IPS-18c (cell line): ENCODE data around the gene RAB7A.

Experiments
- H3K4me3 ChIP-seq: 2 replicates; pipeline ENCODE4 v1.7.0; 2013; ENCODE audit warnings: low read depth, mild to moderate bottlenecking, low read length, moderate library complexity; ENCODE audit not compliant: insufficient read depth
- H3K9me3 ChIP-seq: one replicate; pipeline ENCODE4 v1.6.1; 2013; ENCODE audit warnings: mild to moderate bottlenecking, low read length, moderate library complexity; ENCODE audit not compliant: control insufficient read depth, insufficient read depth

The RAB7A gene

DNA sequence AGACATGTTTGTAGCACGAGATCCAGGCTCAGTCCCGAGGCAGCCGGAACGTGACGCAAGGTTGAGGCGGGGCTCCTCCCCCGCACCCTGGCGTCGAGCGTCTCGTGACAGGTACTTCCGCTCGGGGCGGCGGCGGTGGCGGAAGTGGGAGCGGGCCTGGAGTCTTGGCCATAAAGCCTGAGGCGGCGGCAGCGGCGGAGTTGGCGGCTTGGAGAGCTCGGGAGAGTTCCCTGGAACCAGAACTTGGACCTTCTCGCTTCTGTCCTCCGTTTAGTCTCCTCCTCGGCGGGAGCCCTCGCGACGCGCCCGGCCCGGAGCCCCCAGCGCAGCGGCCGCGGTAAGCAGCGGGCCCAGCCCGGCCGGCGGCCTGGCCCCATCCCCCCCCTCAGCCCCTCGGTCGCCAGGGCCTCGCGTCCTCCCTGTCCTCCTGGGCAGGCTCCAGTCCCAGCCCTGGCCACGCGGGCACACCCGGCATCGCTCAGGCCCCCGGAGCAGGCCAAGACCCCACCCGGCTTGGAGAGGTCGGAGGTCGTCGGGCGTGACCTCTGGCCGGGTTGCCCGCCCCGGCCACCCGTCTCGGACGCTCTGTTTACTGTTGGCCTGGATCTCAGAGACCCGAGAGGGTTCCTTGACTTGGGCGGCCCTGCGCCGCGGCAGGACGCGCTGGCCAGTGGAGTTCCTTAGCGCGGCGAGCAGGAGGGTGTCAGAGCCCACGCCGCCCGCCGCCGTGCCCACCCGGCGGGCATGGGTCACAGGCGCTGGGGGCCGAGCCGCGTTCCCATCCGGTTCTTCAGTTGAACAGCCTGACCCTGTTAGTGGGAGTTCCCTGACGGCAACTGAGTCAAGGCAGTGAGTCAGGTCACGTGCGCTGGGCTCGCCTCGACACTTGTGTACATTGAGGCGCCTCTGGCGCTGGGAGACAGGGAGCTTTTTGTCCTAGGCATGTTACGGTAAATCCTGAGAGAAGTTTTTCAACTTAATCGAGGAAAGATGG, at the start of gene RAB7A:
RAB7A (plus strand) TSS at position 161 of the 994 bp plus-strand sequence. CDS start 69,185 bp downstream, outside the sequence.
- no peaks in the 10 kb centered on the region for H3K9me3 ChIP-seq
- peak within 1 kb of the TSS; percentile 97 for H3K4me3 ChIP-seq

DNA sequence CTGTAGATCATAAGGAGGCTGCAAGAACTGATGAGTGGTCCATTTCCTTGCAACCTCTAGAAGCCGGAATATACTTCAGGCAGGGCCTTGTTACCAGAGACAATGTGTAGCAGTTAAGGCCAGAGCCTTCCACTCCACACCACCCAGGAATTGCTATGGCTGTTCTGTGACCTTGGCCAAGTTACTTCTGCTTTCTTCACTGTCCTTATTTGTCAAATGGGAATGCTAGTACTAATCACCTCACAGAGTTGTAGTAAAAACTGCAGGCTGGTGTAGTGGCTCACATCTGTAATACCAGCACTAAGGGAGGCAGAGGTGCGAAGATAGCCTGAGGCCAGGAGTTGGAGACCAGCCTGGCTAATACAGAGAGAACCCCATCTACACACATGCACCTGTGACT, 46.6 kb upstream of the RAB7A start:
- Histone ChIP-seq H3K4me3 (no peak overlapping the region), H3K9me3 (peaks cover 3% of the 10 kb centered on the region)

DNA sequence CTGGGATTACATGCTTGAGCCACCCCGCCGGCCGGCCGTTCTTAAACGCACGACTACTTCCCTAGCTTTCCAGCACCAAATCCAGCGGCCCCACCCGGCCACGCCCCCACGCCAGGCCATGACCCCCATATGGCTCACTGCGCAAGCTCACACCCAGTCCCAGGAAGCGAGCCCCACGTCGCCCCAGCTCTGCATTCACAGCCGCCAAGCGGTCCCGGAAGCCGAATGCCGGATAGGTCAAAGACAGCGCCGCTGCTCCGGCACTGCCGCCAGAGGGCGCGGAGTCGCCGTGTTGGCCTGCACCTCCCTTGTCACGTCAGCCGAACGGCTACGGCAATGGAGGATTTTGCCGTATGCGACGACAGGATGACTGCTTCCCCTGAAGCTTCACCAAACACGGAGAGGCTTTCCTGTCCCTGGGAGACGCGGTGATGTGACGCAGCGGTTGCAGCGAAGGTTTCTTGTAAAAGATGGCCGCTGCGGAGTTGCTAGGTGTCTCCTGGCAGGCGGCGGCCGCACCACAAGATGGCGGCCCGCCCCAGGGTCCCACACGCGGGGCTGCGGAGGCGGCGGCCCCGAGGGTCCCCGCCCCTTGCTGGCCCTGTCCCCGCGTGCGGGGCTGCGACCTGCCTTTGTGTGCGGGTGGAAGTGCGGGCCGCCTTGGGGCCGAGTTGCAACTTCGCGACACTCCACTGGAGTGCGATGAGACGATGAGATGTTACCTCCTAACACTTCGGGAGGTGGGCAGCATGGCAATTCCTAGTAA, 45.2 kb upstream of the RAB7A start:
- peaks cover 3% of the 10 kb centered on the region for H3K9me3 ChIP-seq

DNA sequence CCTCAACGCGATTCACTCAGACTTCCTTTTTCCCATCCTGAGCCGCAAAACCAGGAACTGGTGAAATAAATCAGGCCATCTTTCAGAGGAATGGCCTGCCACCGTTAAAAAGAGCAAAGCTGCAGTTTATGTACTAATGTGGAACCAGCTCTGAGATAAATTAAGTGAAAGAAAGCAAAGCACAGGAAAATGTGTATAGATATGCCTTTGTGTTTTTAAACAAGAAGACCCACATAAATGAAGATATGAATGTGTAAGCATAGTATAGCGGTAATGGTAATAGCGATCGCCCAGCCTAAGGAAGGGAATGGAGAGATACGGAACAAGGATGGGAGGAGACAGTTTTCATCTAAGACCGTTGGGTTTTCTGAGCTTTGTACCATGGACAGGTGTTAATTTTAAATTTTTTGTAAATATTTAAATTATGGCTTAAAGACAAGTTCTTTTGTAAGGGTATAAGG, 44.6 kb upstream of the RAB7A start:
- H3K4me3 ChIP-seq: peak overlapping the region; percentile 62; the same call in 1 of the 2 replicates

More for the DNA sequence above, 45.2 kb upstream of the RAB7A start:
- H3K4me3 ChIP-seq: peak overlapping the region; percentile 62

DNA sequence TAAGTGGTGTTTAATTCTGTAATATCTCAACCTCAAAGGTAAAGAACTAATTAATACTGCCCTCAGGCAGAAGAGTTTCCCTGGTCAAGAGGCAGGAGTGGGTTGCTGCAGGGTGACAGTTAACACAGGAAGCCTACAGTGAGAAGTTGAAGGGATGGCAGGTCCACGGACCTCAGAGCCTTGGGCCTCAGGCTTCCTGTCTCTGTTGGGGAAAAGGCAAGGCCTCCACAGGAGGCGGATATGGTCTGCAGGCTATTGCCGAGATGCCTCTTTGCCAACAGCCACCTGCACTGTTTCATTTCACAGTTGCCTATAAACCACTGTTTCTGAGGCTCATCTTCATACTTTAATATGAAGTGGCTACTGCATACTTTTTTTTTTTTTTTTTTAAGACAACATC, 42.0 kb upstream of the RAB7A start:
- Histone ChIP-seq H3K9me3 (peaks cover 3% of the 10 kb centered on the region), H3K4me3 (no peak overlapping the region)

More for the DNA sequence above, 44.6 kb upstream of the RAB7A start:
- peaks cover 3% of the 10 kb centered on the region for H3K9me3 ChIP-seq

DNA sequence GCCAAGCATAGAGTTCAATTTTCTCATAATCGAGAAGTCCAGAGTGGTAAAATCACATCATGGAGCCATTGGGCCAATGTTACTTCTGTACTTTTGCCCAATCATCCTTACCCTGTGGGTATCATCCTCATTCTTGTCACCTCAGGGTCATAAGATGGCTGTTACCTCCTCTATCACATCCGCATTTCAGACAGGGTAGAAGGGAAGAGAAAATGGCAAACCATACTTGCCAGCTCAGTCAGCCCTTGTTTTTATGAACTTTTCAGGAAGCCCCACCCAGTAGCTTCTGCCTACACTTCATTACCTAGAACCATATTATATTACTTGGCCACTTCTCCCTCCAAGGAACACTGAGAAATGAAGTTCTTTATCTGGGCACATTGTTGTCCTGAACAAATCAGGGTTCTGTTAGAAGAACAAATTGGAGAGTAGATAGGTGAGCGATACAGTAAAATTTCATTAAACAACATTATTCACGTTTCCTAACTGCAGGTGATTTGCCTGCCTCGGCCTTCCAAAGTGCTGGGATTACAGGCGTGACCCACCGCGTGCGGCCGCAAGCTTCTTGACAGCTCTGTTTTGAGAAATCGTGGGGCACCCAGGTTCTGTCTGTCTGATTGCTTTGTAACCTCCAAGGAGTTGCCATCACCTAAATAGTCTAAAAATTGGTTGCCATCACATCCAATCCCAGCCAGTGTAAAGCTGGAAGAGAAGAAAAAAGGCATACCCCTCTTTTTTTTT, 40.8 kb upstream of the RAB7A start:
- peaks cover 3% of the 10 kb centered on the region for H3K9me3 ChIP-seq
- no peak overlapping the region for H3K4me3 ChIP-seq

DNA sequence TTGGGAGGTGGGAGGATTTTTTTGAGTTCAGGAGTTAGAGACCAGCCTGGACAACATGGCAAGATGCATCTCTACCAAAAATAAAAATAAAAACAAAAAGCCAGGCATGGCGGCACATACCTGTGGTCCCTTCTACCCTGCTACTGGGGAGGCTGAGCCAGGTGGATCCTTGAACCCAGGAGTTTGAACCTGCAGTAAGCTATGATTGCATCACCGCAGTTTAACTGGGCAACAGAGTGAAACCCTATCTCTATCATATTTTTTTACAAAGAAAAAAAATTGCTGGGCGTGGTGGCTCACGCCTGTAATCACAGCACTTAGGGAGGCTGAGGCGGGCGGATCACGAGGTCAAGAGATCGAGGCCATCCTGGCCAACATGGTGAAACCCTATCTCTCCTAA, 39.5 kb upstream of the RAB7A start:
- H3K4me3 ChIP-seq: no peak overlapping the region

DNA sequence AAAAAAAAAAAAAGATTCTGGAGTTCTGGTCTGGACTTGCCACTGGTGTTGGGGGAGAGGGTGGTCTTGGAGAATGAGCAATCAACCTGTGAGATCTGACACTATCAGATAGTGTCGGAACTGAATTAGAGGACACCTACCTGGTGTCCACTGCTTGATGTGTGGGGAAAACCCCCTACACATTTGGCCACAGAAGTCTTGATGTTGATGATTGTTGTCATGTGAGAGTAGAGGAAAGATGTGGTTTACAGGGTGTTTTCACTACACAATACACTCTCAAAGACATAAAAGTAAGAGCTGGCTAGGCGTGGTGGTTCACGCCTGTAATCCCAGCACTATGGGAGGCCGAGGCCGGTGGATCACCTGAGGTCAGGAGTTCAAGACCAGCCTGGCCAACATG, 36.9 kb upstream of the RAB7A start:
- Histone ChIP-seq H3K9me3 (no peaks in the 10 kb centered on the region), H3K4me3 (no peak overlapping the region)

More for the DNA sequence above, 39.5 kb upstream of the RAB7A start:
- H3K9me3 ChIP-seq: no peaks in the 10 kb centered on the region

DNA sequence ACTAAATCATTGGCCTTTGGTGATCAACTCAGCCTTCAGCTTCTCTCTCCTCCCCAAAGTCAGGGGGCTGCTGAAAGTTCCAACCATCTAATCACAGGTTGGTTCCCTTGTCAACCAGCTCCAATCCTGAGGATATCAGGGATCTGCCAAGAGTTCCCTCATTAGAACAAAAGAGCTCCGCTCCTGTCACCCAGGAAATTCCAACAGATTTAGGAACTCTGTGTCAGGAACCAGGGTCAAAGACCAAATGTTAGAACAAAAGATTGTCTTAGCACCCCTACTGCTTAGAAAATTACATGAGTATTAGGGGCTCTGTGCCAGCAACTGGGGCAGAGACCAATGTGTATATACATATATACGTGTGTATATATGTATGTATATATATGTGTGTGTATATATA, 32.3 kb upstream of the RAB7A start:
- Histone ChIP-seq H3K4me3 (no peak overlapping the region), H3K9me3 (no peaks in the 10 kb centered on the region)

DNA sequence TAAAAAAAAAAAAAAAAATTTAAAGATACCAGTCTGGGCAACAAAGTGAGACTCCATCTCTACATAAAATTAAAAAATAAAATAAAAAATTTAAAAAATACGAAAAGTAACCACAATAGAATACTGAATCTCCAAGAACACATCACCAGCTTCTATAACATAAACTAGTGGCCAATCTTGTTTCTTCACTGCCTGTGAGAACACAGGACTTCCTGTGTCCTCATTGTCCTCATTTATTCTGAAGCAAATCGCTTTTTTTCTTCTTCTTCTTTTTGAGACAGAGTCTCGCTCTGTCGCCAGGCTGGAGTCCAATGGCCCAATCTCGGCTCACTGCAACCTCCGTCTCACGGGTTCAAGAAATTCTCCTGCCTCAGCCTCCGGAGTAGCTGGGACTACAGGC, 28.6 kb upstream of the RAB7A start:
- no peaks in the 10 kb centered on the region for H3K9me3 ChIP-seq
- H3K4me3 ChIP-seq: no peak overlapping the region

DNA sequence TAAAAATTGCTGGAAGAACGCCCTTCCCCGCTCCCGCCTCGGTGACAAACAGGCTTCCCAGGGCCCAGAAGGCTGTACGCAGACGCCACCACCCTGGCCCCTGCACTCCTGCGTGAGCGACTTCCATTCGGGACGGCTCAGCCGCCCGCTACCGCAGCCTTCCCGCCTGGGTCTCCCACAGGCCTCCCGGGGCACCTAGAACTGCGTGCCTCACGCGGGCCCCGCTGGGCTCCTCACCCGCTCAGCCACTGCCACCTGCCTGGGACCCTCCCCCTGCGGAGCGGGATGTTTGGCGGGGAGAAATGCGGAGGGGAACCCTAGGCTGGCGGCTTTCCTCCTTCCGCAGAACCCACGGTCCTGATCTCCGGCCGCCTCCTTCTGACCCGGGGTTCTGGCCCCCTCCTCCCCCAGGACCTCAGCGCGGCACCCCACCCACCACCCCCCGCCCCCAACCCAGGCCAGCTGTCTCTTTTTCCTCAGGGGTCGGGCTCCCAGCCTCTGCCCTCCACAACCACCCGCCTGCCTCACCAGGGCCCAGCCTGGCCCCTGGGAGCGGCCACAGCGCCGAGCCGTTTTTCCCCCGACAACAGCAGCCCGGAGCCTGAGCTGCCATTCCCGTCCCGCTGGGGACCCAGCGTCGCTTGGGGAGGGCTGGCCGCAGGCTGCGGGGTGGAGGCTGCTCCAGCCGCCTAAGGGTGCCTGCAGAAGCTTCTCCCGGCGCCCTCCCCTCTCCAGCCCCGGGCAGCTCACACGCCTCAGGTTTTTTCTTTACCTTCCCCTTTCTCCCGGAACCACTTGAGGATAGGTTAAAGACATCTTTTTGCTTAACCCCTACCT, 27.6 kb upstream of the RAB7A start:
- H3K9me3 ChIP-seq: no peaks in the 10 kb centered on the region
- H3K4me3 ChIP-seq: peak overlapping the region; percentile 53

DNA sequence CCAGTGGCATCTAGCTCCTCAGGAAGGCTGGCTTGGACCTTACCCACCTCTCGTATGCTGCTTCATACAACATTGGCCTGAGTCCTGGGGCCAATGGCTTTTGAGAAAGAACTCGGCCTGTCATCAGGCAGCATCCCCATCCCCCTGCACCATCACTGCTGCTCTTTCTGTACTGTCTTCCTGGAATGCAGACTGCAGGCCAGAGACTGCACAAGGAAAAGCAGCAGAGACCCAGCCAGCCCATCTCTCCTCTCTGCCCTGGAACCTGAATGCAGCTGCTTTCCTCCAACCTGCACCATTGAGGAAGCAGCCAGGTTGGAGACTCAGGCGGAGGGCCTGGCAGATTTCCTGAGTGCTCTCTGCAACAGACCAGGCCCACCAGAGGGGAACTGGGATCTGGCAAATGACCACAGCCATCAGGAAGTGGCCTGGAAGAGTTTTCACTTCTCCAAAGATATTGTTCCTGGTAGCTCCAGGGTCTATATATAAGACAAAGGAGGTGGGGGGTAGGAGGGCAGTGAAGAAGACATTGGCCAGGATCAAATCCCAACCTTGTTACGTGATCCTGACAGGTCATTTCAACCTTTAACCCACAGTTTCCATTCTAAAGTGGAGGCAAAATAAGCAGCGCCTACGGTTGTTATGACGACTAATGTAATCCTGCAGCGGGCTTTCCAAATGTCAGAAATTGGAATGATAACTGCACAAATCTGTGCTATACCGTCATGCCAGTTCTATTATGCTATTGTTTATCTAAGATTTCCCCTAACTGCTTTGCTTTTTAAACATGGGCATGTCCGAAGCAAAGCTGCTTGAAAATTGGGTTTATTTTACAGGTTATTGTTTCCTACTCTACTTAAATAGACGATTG, 24.4 kb upstream of the RAB7A start:
- Histone ChIP-seq H3K9me3 (no peaks in the 10 kb centered on the region), H3K4me3 (no peak overlapping the region)

DNA sequence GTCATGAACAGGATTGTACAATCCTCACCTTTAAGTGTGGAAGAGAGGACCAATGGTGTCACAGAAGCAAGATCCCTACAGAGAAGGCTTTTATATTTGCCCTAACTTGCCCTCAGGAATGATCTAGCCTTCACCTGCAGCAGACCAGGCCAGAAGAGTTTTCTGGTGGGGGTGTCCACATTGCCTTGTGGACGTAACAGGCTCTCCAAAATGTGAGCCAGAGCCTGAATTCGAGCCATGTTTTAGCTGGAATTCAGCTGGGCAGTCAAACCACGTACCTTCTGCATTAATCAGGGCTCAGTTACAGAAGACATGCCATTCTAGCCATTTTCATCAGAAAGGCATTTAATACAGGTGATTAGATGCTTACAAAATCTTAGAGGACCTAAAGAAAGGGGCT, 23.6 kb upstream of the RAB7A start:
- Histone ChIP-seq H3K9me3 (no peaks in the 10 kb centered on the region), H3K4me3 (no peak overlapping the region)

DNA sequence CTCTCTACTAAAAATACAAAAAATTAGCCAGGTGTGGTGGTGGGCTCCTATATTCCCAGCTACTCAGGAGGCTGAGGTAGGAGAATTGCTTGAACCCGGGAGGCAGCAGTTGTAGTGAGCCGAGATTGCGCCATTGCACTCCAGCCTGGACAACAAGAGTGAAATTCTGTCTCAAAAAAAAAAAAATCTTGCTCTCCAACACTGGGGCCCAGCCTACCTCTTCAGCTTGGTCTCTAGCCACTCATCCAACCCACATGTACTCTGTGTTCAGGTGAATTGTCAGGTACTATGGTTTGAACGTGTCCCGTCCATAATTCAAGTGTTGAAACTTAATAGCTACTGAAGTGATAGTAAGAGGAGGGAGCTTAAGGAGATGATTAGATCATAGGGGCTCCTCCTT, 22.4 kb upstream of the RAB7A start:
- Histone ChIP-seq H3K4me3 (no peak overlapping the region), H3K9me3 (no peaks in the 10 kb centered on the region)

DNA sequence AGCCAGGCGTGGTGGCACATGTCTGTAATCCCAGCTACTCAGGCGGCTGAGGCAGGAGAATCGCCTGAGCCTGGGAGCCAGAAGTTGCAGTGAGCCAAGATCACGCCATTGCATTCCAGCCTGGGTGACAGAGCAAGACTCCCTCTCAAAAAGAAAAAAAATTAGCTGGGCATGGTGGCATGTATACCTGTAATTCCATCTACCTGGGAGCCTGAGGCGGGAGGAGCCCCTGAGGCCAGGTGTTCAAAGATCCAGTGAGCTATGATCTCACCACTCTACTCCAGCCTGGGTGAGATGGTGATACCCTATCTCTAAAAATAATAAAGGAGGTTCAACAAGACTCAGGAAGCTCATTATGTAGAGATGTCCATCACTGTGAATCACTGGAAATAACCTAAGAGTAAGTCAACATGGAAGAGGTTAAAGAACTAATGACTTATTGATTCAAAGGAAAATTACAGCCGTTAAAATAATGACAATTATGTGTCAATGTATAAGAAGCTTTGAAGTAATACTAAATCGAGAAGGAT, 19.8 kb upstream of the RAB7A start:
- Histone ChIP-seq H3K4me3 (no peak overlapping the region), H3K9me3 (no peaks in the 10 kb centered on the region)
